PC-9 (cell line): ENCODE data around the gene DNAH7. TPM values are rescaled to one million over a fixed set of nuclear protein-coding genes. Genes with fewer than 3 reads are reported as not detected.

Experiments used
- BruUV-seq: library from RNA; stranded (reverse); fragments of 400-500 nt; replicated peaks from 2 replicates; lab custom pipeline; 2021; lab: Mats Ljungman, UMichigan
- CTCF ChIA-PET: fragments of 300-600 bp; sonication (Branson Sonifier 250); formaldehyde crosslinking; loops from one replicate; lab custom pipeline; 2022; ENCODE audit warnings: antibody characterized with exemption; lab: Charles Lee
- POLR2A ChIA-PET: fragments of 300-600 bp; sonication (Branson Sonifier 250); formaldehyde crosslinking; loops from one replicate; lab custom pipeline; 2022; ENCODE audit warnings: antibody characterized with exemption; ENCODE audit not compliant: unreplicated experiment; lab: Charles Lee
- DNase-seq, 2 experiments: peaks; one replicate each; pipeline versions ENCODE4 v3.0.0 to v3.0.0-alpha.2; 2015 to 2022; ENCODE audit warnings: mixed read lengths in 1 of 2
- H2AFZ ChIP-seq: fragments of 200-600 bp; sonication (generic); 2 replicates; pipeline ENCODE4 v1.8.1; 2017; ENCODE audit warnings: antibody characterized with exemption
- H3F3A ChIP-seq: fragments of 200-600 bp; sonication (generic); 2 replicates; pipeline ENCODE4 v1.8.1; 2017; ENCODE audit warnings: antibody characterized with exemption, mild to moderate bottlenecking, low read depth; ENCODE audit not compliant: insufficient read depth
- H3K27ac ChIP-seq: fragments of 200-600 bp; sonication (generic); 2 replicates; pipeline ENCODE4 v1.6.1; 2016; ENCODE audit warnings: mixed run types
- H3K27me3 ChIP-seq: fragments of 200-600 bp; sonication (generic); 2 replicates; pipeline ENCODE4 v1.6.1; 2016; ENCODE audit warnings: low read depth, mixed run types; ENCODE audit not compliant: insufficient read depth
- H3K36me3 ChIP-seq: fragments of 200-600 bp; sonication (generic); 2 replicates; pipeline ENCODE4 v1.6.1; 2016; ENCODE audit warnings: low read depth, mixed run types
- H3K4me1 ChIP-seq: fragments of 200-600 bp; sonication (generic); replicated peaks from 2 replicates; pipeline ENCODE4 v1.6.1; 2016; ENCODE audit warnings: mixed run types; ENCODE audit not compliant: insufficient read depth
- H3K4me2 ChIP-seq: fragments of 200-600 bp; sonication (generic); 2 replicates; pipeline ENCODE4 v1.6.1; 2017; ENCODE audit warnings: mixed run types
- H3K4me3 ChIP-seq: fragments of 200-600 bp; sonication (generic); 2 replicates; pipeline ENCODE4 v1.6.1; 2016; ENCODE audit warnings: mixed run types
- H3K79me2 ChIP-seq: fragments of 200-600 bp; sonication (generic); 2 replicates; pipeline ENCODE4 v1.6.1; 2017; ENCODE audit warnings: low read depth, mixed run types
- H3K9me2 ChIP-seq: fragments of 200-600 bp; sonication (generic); 2 replicates; pipeline ENCODE4 v1.8.1; 2017; ENCODE audit warnings: mild to moderate bottlenecking; ENCODE audit not compliant: insufficient read depth
- H3K9me3 ChIP-seq: fragments of 200-600 bp; sonication (generic); 2 replicates; pipeline ENCODE4 v1.8.1; 2016; ENCODE audit warnings: low read depth; ENCODE audit not compliant: insufficient read depth
- H4K20me1 ChIP-seq: fragments of 200-600 bp; sonication (generic); 2 replicates; pipeline ENCODE4 v1.8.1; 2017; ENCODE audit not compliant: insufficient read depth
- CTCF ChIP-seq: fragments of 200-600 bp; sonication (generic); conservative IDR thresholded peaks from 2 replicates; pipeline ENCODE4 v1.6.1; 2017; ENCODE audit warnings: mixed run types, antibody characterized with exemption, mild to moderate bottlenecking, moderate library complexity
- EZH2 ChIP-seq: fragments of 200-600 bp; sonication (generic); IDR thresholded peaks from 2 replicates; pipeline ENCODE4 v1.8.0; 2017; ENCODE audit warnings: antibody characterized with exemption, low read depth
- intact Hi-C: fragments of 100-400 bp; cut with micrococcal nuclease; formaldehyde crosslinking; loops from one replicate; pipeline ENCODE4 v1.10.0; 2022; ENCODE audit not compliant: unreplicated experiment
- total RNA-seq: library from RNA; stranded (reverse); gene quantifications from 2 replicates; pipeline ENCODE4 v1.2.3, GENCODE V29; 2021

Gene DNAH7
- total RNA-seq, 1 experiment from 2014 or later, result 3.8 TPM

DNA sequence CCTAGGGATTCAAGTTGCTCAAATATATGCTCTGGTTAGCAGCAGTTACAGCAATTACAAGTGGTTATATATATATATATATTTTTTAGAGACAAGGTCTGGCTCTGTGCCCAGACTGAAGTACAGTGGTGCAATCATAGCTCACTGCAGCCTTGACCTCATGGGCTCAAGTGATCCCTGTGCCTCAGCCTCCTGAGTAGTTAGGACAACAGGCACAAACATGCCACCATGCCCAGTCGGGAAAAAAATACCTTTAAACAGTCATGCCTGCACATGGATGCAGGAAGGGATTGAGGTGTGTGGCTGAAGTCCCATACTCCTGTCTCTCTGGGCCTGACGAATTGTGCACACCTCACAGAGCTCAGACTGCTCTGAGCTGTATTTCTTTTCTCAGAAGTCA, 19.6 kb upstream of the DNAH7 start:
- POLR2A ChIA-PET, result no interaction called here

DNA sequence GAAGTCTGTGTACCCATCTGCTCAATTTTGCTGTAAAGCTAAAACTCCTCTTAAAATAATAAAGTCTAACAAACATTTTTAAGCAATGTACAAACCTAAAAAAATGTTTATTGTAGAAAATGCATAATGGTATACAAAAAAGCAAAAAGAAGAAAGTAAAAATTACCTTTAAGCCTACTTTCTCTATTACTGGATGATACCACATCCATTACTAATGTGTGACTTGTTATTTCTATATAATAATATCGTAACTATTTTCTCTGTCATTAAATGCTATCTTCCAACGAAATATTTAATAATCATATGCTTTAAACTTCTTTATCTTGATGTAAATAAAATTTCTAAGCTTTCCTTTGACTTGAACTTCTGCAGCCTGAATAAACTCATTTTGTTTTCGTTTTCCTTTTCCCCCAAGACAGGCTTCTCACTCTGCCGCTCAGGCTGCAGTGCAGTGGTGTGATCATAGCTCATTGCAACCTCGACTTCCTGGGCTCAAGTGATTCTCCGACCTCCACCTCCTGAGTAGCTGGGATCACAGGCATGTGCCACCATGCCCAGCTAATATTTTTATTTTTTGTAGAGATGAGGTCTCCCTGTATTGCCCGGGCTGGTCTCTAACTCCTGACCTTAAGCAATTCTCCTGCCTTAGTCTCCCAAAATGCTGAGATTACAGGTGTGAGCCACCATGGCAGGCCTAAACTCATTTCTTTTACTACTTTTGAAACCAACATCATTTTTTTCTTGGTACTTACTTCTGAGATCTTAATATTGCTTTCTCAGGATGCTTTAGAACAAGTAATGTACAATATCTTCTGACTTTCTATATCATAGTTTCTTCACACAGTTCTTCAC, 18.1 kb upstream of the DNAH7 start:
- Histone ChIP-seq H3K4me3 (no peak overlapping the region), H3K79me2 (no peaks in the 10 kb centered on the region), H3K27ac (no peak overlapping the region), H4K20me1 (no peaks in the 10 kb centered on the region), H3K4me2 (no peak overlapping the region), H3K9me2 (no peaks in the 10 kb centered on the region), H3F3A (no peaks in the 10 kb centered on the region), H2AFZ (no peak overlapping the region), H3K4me1 (no peaks in the 10 kb centered on the region), H3K27me3 (no peaks in the 10 kb centered on the region), H3K9me3 (no peaks in the 10 kb centered on the region), H3K36me3 (no peaks in the 10 kb centered on the region)
- no TSS peak for BruUV-seq
- ChIA-PET POLR2A (no interaction called here), CTCF (no interaction called here)
- DNase-seq, result no peak
- TF ChIP-seq CTCF (no peak), EZH2 (no peak)
- intact Hi-C loops, result no loop called here

More for the DNA sequence above, 19.6 kb upstream of the DNAH7 start:
- BruUV-seq, result no TSS peak
- Histone ChIP-seq H3K27me3 (no peaks in the 10 kb centered on the region), H2AFZ (no peak overlapping the region), H4K20me1 (no peaks in the 10 kb centered on the region), H3K4me2 (no peak overlapping the region), H3K4me1 (no peaks in the 10 kb centered on the region), H3K9me2 (no peaks in the 10 kb centered on the region), H3K36me3 (no peaks in the 10 kb centered on the region), H3F3A (no peaks in the 10 kb centered on the region), H3K9me3 (no peaks in the 10 kb centered on the region), H3K4me3 (no peak overlapping the region), H3K27ac (no peak overlapping the region), H3K79me2 (no peaks in the 10 kb centered on the region)
- TF ChIP-seq CTCF, result no peak
- no peak for TF ChIP-seq EZH2
- intact Hi-C loops, result no loop called here
- no peak for DNase-seq
- CTCF ChIA-PET, result interaction anchor here (0.6 kb wide), 1 partner anchor 670 kb away, joined by 10 read pairs; no protein-coding TSS in a partner anchor

- Histone ChIP-seq H3K27me3 (no peaks in the 10 kb centered on the region), H3F3A (no peaks in the 10 kb centered on the region), H3K27ac (no peak overlapping the region), H3K4me2 (no peak overlapping the region), H2AFZ (no peak overlapping the region), H3K4me1 (no peaks in the 10 kb centered on the region), H3K9me3 (no peaks in the 10 kb centered on the region), H3K4me3 (no peak overlapping the region), H3K36me3 (no peaks in the 10 kb centered on the region), H4K20me1 (no peaks in the 10 kb centered on the region), H3K79me2 (no peaks in the 10 kb centered on the region), H3K9me2 (no peaks in the 10 kb centered on the region)
- intact Hi-C loops, result no loop called here
- CTCF ChIA-PET, result no interaction called here
- TF ChIP-seq EZH2 (no peak), CTCF (no peak)
- BruUV-seq, result no TSS peak
- DNase-seq, result no peak
- POLR2A ChIA-PET, result no interaction called here
These were observed 15.0 kb upstream of the DNAH7 start for GRCh38 chr2:196083601-196084000.
